Transverse colon (tissue), 4 donors: Measurements from ENCODE around the gene PLCB1.

Experiments
- CTCF ChIP-seq, 5 experiments: fragments of 200-600 bp in 3 of 5; fragments of 450-650 bp in 2 of 5; sonication (generic) in 3 of 5; IDR thresholded peaks; 1 replicate in 2 of 5; 2 replicates in 3 of 5; pipeline ENCODE4 v1.5.1; 2016 to 2017; ENCODE audit warnings: antibody characterized with exemption in 5 of 5, inconsistent platforms in 3 of 5, mild to moderate bottlenecking in 2 of 5, moderate library complexity in 1 of 5
- EP300 ChIP-seq: sonication (generic); formaldehyde crosslinking; IDR thresholded peaks from one replicate; pipeline ENCODE4 v1.6.1; 2017; ENCODE audit warnings: antibody characterized with exemption, low read depth
- POLR2A ChIP-seq: fragments of 450-650 bp; IDR thresholded peaks from one replicate; pipeline ENCODE4 v1.6.1; 2016; ENCODE audit warnings: antibody characterized with exemption, mild to moderate bottlenecking, moderate library complexity
- POLR2AphosphoS5 ChIP-seq, 3 donors: sonication (generic); formaldehyde crosslinking; IDR thresholded peaks; one replicate each; pipeline ENCODE4 v1.6.1; 2016; ENCODE audit warnings: antibody characterized with exemption in 3 of 3

GRCh38 chr20:8474027-8474668, 342.1 kb downstream of the PLCB1 start:
- no peak for TF ChIP-seq POLR2AphosphoS5 (IDR thresholded peaks at IDR 0.05)
- no peak for TF ChIP-seq CTCF (IDR thresholded peaks at IDR 0.05)
- TF ChIP-seq EP300 = no peak
- no peak for TF ChIP-seq POLR2A
